Central memory CD8-positive, alpha-beta T cell (primary cell): ENCODE results near the gene SCRN3.
"Not testable (repeated sequence)": the region's sequence is repeated elsewhere in the genome, so short reads cannot be mapped to it uniquely, and the experiment has no call there.

Source experiments
- ATAC-seq: fragments of 150-1000 bp; cut with Tn5 transposase; replicated peaks from 2 replicates; pipeline ENCODE4 v1.10.0; 2022; ENCODE audit warnings: mild to moderate bottlenecking, moderate FRiP score, moderate number of reproducible peaks; ENCODE audit not compliant: poor library complexity, severe bottlenecking; ENCODE audit errors: extremely low read depth
- DNase-seq, 2 donors: peaks; one replicate each; pipeline ENCODE4 v3.0.0; 2021; ENCODE audit warnings: low spot score in 2 of 2
- H3K27ac Mint-ChIP-seq: one replicate; pipeline ENCODE4 v1.8.0; 2022; ENCODE audit warnings: low read depth, mild to moderate bottlenecking, moderate library complexity, mixed read lengths
- H3K27me3 Mint-ChIP-seq: one replicate; pipeline ENCODE4 v1.8.0; 2022; ENCODE audit warnings: mixed read lengths
- H3K36me3 Mint-ChIP-seq: one replicate; pipeline ENCODE4 v1.8.0; 2022; ENCODE audit warnings: mild to moderate bottlenecking, moderate library complexity, mixed read lengths; ENCODE audit not compliant: insufficient read depth
- H3K4me1 Mint-ChIP-seq: one replicate; pipeline ENCODE4 v1.8.0; 2022; ENCODE audit warnings: mixed read lengths
- H3K4me3 Mint-ChIP-seq: one replicate; pipeline ENCODE4 v1.8.0; 2022; ENCODE audit warnings: mild to moderate bottlenecking, moderate library complexity, mixed read lengths
- H3K9me3 Mint-ChIP-seq: one replicate; pipeline ENCODE4 v1.8.0; 2022; ENCODE audit warnings: mixed read lengths

Gene SCRN3, protein sequence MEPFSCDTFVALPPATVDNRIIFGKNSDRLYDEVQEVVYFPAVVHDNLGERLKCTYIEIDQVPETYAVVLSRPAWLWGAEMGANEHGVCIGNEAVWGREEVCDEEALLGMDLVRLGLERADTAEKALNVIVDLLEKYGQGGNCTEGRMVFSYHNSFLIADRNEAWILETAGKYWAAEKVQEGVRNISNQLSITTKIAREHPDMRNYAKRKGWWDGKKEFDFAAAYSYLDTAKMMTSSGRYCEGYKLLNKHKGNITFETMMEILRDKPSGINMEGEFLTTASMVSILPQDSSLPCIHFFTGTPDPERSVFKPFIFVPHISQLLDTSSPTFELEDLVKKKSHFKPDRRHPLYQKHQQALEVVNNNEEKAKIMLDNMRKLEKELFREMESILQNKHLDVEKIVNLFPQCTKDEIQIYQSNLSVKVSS

DNA sequence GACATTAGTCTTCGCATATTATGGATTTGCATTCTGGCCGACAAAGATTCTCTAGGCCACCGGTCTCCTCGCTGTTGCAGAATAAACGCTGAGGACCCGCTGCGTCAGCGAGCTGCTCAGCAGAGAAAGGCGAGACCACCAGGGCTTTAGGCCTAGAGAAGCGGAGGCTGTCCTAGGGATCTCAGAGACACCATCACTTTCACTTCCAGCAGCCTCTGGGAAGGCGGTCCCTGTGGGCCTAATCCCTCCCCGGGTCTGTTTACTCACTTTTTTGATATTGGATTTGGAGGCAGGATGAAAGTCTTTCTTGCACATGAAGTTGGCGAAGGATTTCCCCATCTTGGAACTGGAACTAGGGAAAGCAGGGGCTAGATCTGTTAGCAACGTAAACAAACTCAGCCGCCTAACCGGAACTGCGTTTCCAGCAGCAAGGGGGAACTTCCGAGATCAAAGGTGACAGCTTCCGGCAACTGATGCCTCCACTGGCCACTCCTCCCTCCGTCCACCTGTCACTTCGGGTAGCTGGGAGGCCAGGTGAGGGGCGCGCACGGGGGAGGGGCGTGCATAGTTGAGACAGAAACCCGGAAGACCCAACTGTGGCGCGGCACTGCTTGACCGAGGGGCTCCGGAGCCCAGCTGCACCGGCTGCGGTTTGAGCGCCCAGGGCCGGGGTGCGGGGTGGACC, at the start of gene SCRN3:
Gene SCRN3, plus strand, starts transcription at position 447 of the 685 bp plus-strand sequence. CDS start 2,554 bp downstream, outside the sequence.
- peak; percentile 89 for ATAC-seq
- H3K9me3 Mint-ChIP-seq, result no peaks in the 10 kb centered on the region
- H3K36me3 Mint-ChIP-seq, result peaks cover 19% of the 10 kb centered on the region
- H3K4me1 Mint-ChIP-seq, result peaks cover 44% of the 10 kb centered on the region
- peak within 1 kb of the TSS; percentile 99 for H3K4me3 Mint-ChIP-seq
- H3K27me3 Mint-ChIP-seq, result no peaks in the 10 kb centered on the region
- peak within 1 kb of the TSS; percentile 99 for H3K27ac Mint-ChIP-seq
- DNase-seq, result peak; percentile 62 to 67

DNA sequence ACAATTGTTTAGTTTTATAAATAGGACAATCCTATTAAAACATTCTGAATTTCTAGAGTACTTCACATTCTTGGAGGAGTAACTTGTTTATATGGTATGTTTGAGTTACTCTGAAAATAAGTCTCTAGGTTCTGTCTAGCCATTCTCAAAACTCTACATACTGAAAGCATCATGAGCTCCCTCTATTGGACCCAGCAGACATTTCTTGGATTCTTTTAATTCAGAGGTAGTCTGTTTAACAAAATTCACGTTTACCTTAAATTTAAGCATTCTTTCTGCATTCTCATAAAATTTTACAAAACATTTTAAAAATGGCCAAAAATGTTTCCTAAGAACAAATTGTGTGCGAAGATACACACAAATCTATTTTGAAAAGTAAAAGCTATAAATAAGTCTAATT, 45.5 kb upstream of the SCRN3 start:
- DNase-seq (no peak), ATAC-seq (no peak)
- no peaks in the 10 kb centered on the region for H3K4me1 Mint-ChIP-seq
- H3K27me3 Mint-ChIP-seq, result peaks cover 6% of the 10 kb centered on the region
- H3K36me3 Mint-ChIP-seq, result peaks cover 39% of the 10 kb centered on the region
- H3K9me3 Mint-ChIP-seq, result no peaks in the 10 kb centered on the region
- no peak overlapping the region for H3K27ac Mint-ChIP-seq
- no peak overlapping the region for H3K4me3 Mint-ChIP-seq

DNA sequence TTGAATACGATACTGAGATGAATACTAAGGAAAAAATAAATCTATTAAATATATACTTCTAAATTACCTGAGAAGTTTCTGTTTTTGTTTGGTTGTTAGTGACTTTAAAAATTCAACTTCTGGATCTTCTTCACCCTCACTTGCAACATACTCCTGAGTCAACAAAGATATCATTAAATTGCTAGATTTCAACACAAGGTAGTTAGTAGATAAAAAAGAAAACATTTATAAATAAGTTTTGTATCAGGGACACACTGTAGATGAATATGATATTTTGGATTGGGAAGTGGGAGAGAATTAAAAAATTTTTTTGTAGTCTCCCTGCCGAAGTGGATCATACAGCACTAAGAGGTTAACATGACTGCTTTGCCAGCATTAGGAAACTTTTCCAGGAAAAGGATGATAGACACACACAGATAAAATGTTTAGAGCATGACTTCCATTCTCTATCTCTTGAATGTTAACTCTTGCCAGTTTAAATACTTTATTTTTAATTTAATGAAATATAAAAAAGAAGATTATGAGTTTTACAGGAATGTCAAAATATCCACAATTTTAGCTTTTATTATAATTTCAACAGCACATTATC, 44.8 kb upstream of the SCRN3 start:
- Mint-ChIP-seq H3K4me3 (no peak overlapping the region), H3K9me3 (no peaks in the 10 kb centered on the region), H3K36me3 (peaks cover 39% of the 10 kb centered on the region), H3K27me3 (no peaks in the 10 kb centered on the region), H3K27ac (no peak overlapping the region), H3K4me1 (no peaks in the 10 kb centered on the region)
- ATAC-seq (no peak), DNase-seq (no peak)

DNA sequence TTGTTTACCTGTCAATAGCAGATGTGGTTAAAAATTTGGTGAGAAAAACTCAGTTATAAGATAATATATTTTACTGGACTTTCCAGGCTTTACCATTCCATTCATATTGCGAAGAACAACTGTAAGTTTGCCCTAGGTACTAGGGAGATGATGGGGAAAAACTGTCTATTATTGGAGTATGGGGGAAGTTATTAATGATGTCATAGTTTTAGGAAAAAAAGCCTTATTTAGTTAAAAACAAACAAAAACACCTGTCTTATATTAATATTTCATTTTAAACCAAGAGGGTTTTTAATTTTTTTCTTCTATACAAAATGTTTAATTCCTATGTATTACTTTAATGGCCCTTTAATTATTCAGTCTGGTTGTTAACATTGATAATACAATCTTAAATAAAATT, 42.5 kb upstream of the SCRN3 start:
- H3K4me3 Mint-ChIP-seq, result no peak overlapping the region
- H3K27ac Mint-ChIP-seq, result no peak overlapping the region
- no peaks in the 10 kb centered on the region for H3K27me3 Mint-ChIP-seq
- DNase-seq, result no peak
- ATAC-seq, result no peak
- no peaks in the 10 kb centered on the region for H3K4me1 Mint-ChIP-seq
- H3K36me3 Mint-ChIP-seq, result peaks cover 31% of the 10 kb centered on the region
- no peaks in the 10 kb centered on the region for H3K9me3 Mint-ChIP-seq

DNA sequence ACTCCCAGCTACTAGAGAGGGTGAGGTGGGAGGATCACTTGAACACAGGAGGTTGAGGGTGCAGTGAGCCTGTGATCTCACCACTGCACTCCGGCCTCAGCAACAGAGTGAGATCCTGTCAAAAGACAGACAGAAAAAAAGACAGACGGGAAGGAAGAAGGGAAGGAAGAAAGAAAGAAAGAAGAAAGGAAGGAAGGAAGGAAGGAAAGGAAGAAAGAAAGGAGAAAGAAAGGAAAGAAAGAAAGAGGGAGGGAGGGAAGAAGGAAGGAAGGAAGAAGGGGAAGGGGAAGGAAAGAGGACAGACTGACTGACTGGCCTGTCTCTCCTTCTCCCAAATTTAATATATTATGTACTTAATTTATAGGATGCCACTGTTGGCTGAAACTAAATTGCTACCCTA, 39.2 kb upstream of the SCRN3 start:
- H3K36me3 Mint-ChIP-seq, result peaks cover 22% of the 10 kb centered on the region
- no peaks in the 10 kb centered on the region for H3K27me3 Mint-ChIP-seq
- H3K27ac Mint-ChIP-seq, result no peak overlapping the region
- ATAC-seq, result no peak
- H3K4me3 Mint-ChIP-seq, result no peak overlapping the region
- H3K4me1 Mint-ChIP-seq, result no peaks in the 10 kb centered on the region
- H3K9me3 Mint-ChIP-seq, result no peaks in the 10 kb centered on the region
- no peak for DNase-seq

DNA sequence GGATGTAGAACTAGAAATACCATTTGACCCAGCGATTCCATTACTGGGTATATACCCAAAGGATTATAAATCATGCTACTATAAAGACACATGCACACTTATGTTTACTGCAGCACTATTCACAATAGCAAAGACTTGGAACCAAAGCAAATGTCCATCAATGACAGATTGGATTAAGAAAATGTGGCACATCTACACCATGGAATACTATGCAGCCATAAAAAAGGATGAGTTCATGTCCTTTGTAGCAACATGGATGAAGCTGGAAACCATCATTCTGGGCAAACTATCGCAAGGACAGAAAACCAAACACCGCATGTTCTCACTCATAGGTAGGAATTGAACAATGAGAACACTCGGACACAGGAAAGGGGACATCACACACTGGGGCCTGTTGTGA, 35.9 kb upstream of the SCRN3 start:
- not testable (repeated sequence) for ATAC-seq, DNase-seq, H3K27ac Mint-ChIP-seq, H3K4me1 Mint-ChIP-seq, H3K27me3 Mint-ChIP-seq, H3K9me3 Mint-ChIP-seq, H3K4me3 Mint-ChIP-seq
- peaks cover 31% of the 10 kb centered on the region for H3K36me3 Mint-ChIP-seq

DNA sequence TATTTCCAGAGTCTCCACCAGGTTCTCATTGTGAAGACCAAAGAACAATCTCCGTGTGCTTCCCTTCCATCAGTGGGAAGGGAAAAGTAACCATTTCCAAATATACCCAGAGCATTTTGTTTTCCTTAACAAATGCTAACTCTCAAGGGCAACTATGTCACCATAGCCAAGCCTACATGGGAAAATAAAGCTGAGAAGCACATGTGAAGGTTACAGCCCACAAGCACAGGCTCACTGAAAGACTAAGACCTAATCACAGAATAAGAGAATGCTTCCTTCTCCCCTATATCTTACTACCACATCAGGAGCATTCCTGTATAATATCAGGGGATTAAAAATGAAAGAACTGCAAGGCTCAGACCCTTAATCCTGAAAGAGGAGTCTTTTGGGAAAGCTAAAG, 32.6 kb upstream of the SCRN3 start:
- H3K27me3 Mint-ChIP-seq, result no peaks in the 10 kb centered on the region
- H3K9me3 Mint-ChIP-seq, result peaks cover 6% of the 10 kb centered on the region
- H3K4me3 Mint-ChIP-seq, result no peak overlapping the region
- ATAC-seq (no peak), DNase-seq (no peak)
- no peak overlapping the region for H3K27ac Mint-ChIP-seq
- H3K4me1 Mint-ChIP-seq, result peaks cover 21% of the 10 kb centered on the region
- peaks cover 44% of the 10 kb centered on the region for H3K36me3 Mint-ChIP-seq

DNA sequence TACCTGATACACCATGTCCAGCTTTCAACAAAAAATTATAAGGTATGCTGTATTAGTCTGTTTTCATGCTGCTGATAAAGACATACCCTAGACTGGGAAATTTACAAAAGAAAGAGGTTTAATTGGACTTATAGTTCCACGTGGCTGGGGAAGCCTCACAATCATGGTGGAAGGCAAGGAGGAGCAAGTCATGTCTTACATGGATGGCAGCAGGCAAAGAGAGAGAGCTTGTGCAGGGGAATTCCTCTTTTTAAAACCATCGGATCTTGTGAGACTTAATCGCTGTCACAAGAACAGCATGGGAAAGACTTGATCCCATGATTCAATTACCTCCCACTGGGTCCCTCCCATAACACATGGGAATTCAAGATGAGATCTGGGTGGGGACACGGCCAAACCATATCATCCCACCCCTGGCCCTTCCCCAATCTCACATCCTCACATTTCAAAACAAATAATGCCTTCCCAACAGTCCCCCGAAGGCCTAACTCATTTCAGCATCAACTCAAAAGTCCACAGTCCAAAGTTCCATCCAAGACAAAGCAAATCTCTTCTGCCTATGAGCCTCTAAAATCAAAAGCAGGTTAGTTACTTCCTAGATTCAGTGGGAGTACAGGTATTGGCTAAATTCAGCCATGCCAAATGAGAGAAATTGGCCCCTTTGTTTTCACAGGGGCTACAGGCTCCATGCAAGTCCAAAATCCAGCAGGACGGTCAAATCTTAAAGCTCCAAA, 31.9 kb upstream of the SCRN3 start:
- H3K4me3 Mint-ChIP-seq, ATAC-seq, H3K27ac Mint-ChIP-seq, H3K9me3 Mint-ChIP-seq, H3K27me3 Mint-ChIP-seq, DNase-seq: not testable (repeated sequence)
- peaks cover 26% of the 10 kb centered on the region for H3K4me1 Mint-ChIP-seq
- H3K36me3 Mint-ChIP-seq, result peaks cover 41% of the 10 kb centered on the region

DNA sequence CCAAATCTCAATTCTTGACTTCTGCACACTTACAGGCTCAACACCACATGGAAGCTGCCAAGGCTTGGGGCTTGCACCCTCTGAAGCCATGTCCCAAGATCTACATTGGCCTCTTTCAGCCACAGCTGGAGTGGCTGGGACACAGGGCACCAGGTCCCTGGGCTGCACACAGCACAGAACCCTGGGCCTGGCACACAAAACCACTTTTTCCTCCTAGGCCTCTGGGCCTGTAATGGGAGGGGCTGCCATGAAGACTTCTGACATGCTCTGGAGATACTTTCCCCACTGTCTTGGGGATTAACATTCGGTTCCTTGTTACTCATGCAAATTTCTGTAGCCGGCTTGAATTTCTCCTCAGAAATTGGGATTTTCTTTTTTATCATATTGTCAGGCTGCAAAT, 30.9 kb upstream of the SCRN3 start:
- ATAC-seq (no peak), DNase-seq (no peak)
- Mint-ChIP-seq H3K4me3 (no peak overlapping the region), H3K36me3 (peaks cover 43% of the 10 kb centered on the region), H3K9me3 (peaks cover 6% of the 10 kb centered on the region), H3K4me1 (peaks cover 32% of the 10 kb centered on the region), H3K27me3 (no peaks in the 10 kb centered on the region), H3K27ac (no peak overlapping the region)

DNA sequence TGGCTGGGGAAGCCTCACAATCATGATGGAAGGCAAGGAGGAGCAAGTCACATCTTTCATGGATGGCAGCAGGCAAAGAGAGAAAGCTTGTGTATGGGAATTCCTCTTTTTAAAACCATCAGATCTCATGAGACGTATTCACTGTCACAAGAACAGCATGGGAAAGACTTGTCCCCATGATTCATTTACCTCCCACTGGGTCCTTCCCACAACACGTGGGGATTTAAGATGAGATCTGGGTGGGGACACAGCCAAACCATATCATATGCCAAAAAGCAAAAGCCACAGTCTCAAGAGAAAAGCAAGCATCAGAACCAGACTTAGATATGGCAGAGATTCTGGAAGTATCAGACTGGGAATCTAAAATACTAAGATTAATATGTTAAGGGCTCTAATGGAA, 30.0 kb upstream of the SCRN3 start:
- peaks cover 33% of the 10 kb centered on the region for H3K4me1 Mint-ChIP-seq
- ATAC-seq (no peak), DNase-seq (no peak)
- H3K27me3 Mint-ChIP-seq, result no peaks in the 10 kb centered on the region
- H3K36me3 Mint-ChIP-seq, result peaks cover 43% of the 10 kb centered on the region
- H3K9me3 Mint-ChIP-seq, result peaks cover 6% of the 10 kb centered on the region
- H3K4me3 Mint-ChIP-seq, result no peak overlapping the region
- H3K27ac Mint-ChIP-seq, result no peak overlapping the region

DNA sequence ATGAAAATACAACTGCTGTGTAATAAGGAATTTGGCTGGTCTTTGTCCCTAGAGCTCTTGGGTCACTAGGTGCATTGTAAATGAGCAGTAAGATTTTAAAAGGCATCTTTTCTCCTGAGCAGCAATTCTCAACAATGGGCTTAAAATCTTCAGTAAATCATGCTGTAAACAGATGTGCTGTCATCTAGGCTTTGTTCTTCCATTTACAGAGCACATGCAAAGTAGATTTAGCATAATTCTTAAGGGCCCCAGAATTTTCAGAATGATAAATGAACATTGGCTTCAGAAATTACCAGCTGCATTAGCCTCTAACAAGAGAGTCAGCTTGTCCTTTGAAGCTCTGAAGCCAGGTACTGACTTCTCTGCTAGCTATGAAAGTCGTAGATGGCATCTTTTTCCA, 26.8 kb upstream of the SCRN3 start:
- Mint-ChIP-seq H3K27ac (no peak overlapping the region), H3K36me3 (peaks cover 41% of the 10 kb centered on the region)

DNA sequence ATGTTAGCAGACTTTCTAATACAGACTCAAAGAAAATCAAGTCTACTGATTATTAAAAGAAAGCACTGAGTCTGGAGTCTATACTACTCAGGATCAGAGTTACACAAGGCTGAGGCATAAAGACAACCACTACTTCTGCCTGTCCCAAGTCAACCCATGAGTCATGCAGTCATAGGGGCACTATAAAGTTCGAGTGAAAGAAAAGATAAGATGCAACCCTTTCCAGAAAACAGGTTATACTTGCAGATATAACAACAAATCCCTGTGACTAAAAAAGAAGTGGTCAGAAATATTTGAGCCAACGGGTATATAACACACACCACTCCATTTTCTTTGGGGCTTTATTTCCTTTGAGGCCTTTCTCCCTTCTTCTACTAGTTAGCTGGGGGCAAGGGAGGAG, 18.6 kb upstream of the SCRN3 start:
- H3K4me3 Mint-ChIP-seq, result no peak overlapping the region
- no peaks in the 10 kb centered on the region for H3K27me3 Mint-ChIP-seq
- no peak overlapping the region for H3K27ac Mint-ChIP-seq
- H3K9me3 Mint-ChIP-seq, result no peaks in the 10 kb centered on the region
- peaks cover 72% of the 10 kb centered on the region for H3K36me3 Mint-ChIP-seq
- no peak for ATAC-seq
- H3K4me1 Mint-ChIP-seq, result no peaks in the 10 kb centered on the region
- no peak for DNase-seq

More for the DNA sequence above, 26.8 kb upstream of the SCRN3 start:
- no peak overlapping the region for H3K4me3 Mint-ChIP-seq
- DNase-seq, result no peak
- no peak for ATAC-seq
- H3K9me3 Mint-ChIP-seq, result peaks cover 6% of the 10 kb centered on the region
- no peaks in the 10 kb centered on the region for H3K27me3 Mint-ChIP-seq
- H3K4me1 Mint-ChIP-seq, result peaks cover 33% of the 10 kb centered on the region
